GM12878 (cell line): ENCODE data around the gene ITFG1. TPM values are rescaled to one million over a fixed set of nuclear protein-coding genes. Genes with fewer than 3 reads are reported as not detected.
A peak's percentile ranks its signal among the peaks of the same experiment; 100 is the strongest.

Experiments
- ATAC-seq: fragments of 200-7000 bp; cut with Tn5 transposase; 3 replicates; pipeline ENCODE4 v1.9.1; 2020; ENCODE audit warnings: mild to moderate bottlenecking, moderate library complexity
- BruUV-seq: library from RNA; stranded (reverse); fragments of 400-500 nt; replicated peaks from 2 replicates; lab custom pipeline; 2021; lab: Mats Ljungman, UMichigan
- CTCF ChIA-PET: fragments of 300-600 bp; sonication (Branson Sonifier 250); formaldehyde crosslinking; extraction: SDS; loops from one replicate; lab custom pipeline; 2021; ENCODE audit warnings: inconsistent platforms; lab: Yijun Ruan, JAX
- POLR2A ChIA-PET: fragments of 350-600 bp; formaldehyde crosslinking; extraction: SDS; loops from one replicate; lab custom pipeline; 2021; ENCODE audit warnings: inconsistent platforms; lab: Charles Lee
- RAD21 ChIA-PET: fragments of 300-600 bp; sonication (Branson Sonifier 250); formaldehyde crosslinking; loops from one replicate; lab custom pipeline; 2023; ENCODE audit warnings: antibody characterized with exemption; ENCODE audit not compliant: unreplicated experiment; lab: Charles Lee
- SMC1A ChIA-PET: fragments of 300-600 bp; sonication (Branson Sonifier 250); formaldehyde crosslinking; loops from one replicate; lab custom pipeline; 2023; ENCODE audit not compliant: unreplicated experiment, uncharacterized antibody; lab: Charles Lee
- DNase-seq: peaks from one replicate; pipeline ENCODE4 v3.0.0-alpha.2; 2011; ENCODE audit warnings: low read depth, low spot score
- FAIRE-seq: peaks from 3 replicates; lab custom pipeline; 2011; peaks lifted over from hg19 to GRCh38; lab: Jason Lieb, UNC
- H2AFZ ChIP-seq: 2 replicates; pipeline ENCODE4 v1.6.0; 2011; ENCODE audit warnings: low read depth, low read length, control low read depth; ENCODE audit not compliant: control insufficient read depth
- H3K27ac ChIP-seq: 2 replicates; pipeline ENCODE4 v1.5.1; 2011; ENCODE audit warnings: control low read depth; ENCODE audit not compliant: control insufficient read depth, insufficient read depth
- H3K27me3 ChIP-seq, 2 experiments: replicated peaks in 1 of 2; 2 replicates each; pipeline versions ENCODE4 v1.6.0 to v1.6.1; 2011; ENCODE audit warnings: low read length in 1 of 2; ENCODE audit not compliant: control insufficient read depth in 2 of 2, insufficient read depth in 2 of 2
- H3K36me3 ChIP-seq, 2 experiments: 2 replicates each; pipeline ENCODE4 v1.5.1; 2011; ENCODE audit warnings: low read length in 1 of 2; ENCODE audit not compliant: control insufficient read depth in 2 of 2, insufficient read depth in 2 of 2
- H3K4me1 ChIP-seq: 2 replicates; pipeline ENCODE4 v1.6.1; 2011; ENCODE audit warnings: mild to moderate bottlenecking, low read length, moderate library complexity, mixed read lengths; ENCODE audit not compliant: control insufficient read depth, insufficient read depth
- H3K4me2 ChIP-seq: 2 replicates; pipeline ENCODE4 v1.6.0; 2011; ENCODE audit warnings: control low read depth; ENCODE audit not compliant: control insufficient read depth, insufficient read depth
- H3K4me3 ChIP-seq: fragments of 200-600 bp; sonication (generic); 2 replicates; pipeline ENCODE4 v1.5.1; 2016
- H3K79me2 ChIP-seq: 2 replicates; pipeline ENCODE4 v1.6.0; 2011; ENCODE audit warnings: low read length; ENCODE audit not compliant: control insufficient read depth, insufficient read depth
- H3K9ac ChIP-seq: 2 replicates; pipeline ENCODE4 v1.8.0; 2011; ENCODE audit warnings: low read length, control low read depth, mixed read lengths; ENCODE audit not compliant: control insufficient read depth, insufficient read depth
- H3K9me3 ChIP-seq: replicated peaks from 3 replicates; pipeline ENCODE4 v1.5.1; 2011; ENCODE audit warnings: mild to moderate bottlenecking, low read length; ENCODE audit not compliant: control insufficient read depth, insufficient read depth
- H4K20me1 ChIP-seq: 2 replicates; pipeline ENCODE4 v1.6.0; 2011; ENCODE audit not compliant: control insufficient read depth, insufficient read depth
- EED ChIP-seq: sonication (generic); IDR thresholded peaks from 2 replicates; pipeline ENCODE4 v1.6.1; 2016; ENCODE audit warnings: antibody characterized with exemption, low read depth
- GATAD2B ChIP-seq: fragments of 450-650 bp; conservative IDR thresholded peaks from 2 replicates; pipeline ENCODE4 v1.6.1; 2017; ENCODE audit warnings: low read depth, mild to moderate bottlenecking, moderate library complexity
- IKZF2 ChIP-seq, 2 experiments: fragments of 450-650 bp; IDR thresholded peaks; 2 replicates each; pipeline ENCODE4 v1.6.1; 2017; ENCODE audit warnings: mild to moderate bottlenecking in 2 of 2, moderate library complexity in 2 of 2
- IRF4 ChIP-seq: IDR thresholded peaks from 2 replicates; pipeline ENCODE4 v1.6.1; 2011; ENCODE audit warnings: low read depth, low read length
- WGBS: methylation state at CpG from one replicate; pipeline ENCODE4 v1.1.6; 2016; ENCODE audit warnings: low lambda C conversion rate; ENCODE audit not compliant: insufficient replicate concordance, insufficient coverage; ENCODE audit errors: missing lambda C conversion rate; 5-methylcytosine and 5-hydroxymethylcytosine counted together
- in situ Hi-C: fragments of 300-500 bp; cut with MboI; formaldehyde crosslinking; loops from 9 replicates; pipeline ENCODE4 v1.14.3; 2018; ENCODE audit warnings: mixed read lengths
- intact Hi-C: fragments of 100-400 bp; cut with micrococcal nuclease; formaldehyde crosslinking; loops from one replicate; pipeline ENCODE4 v1.14.2; 2022; ENCODE audit not compliant: unreplicated experiment
- polyA plus RNA-seq, 11 experiments: library from polyadenylated mRNA; depleted of rRNA in 4 of 11; unstranded in 6 of 11; stranded (reverse) in 5 of 11; fragments of >200 nt; fragmentation: Nextera tagmentation in 4 of 11; fragmentation: Illumina TruSeq in 1 of 11; extraction: Ambion mirVana in 4 of 11; extraction: Trizol in 1 of 11; gene quantifications; 1 replicate in 1 of 11; 2 replicates in 10 of 11; pipeline versions ENCODE4 v1.2.1 to v1.2.3, GENCODE V29; 2011 to 2016; ENCODE audit warnings: inconsistent platforms in 2 of 11, missing spikeins in 2 of 11, low read depth in 1 of 11
- total RNA-seq, 4 experiments: library from RNA; depleted of rRNA in 3 of 4; stranded (reverse); fragments of >200 nt in 3 of 4; fragmentation: Illumina TruSeq in 1 of 4; extraction: Trizol in 1 of 4; gene quantifications; 2 replicates each; pipeline versions ENCODE4 v1.2.1 to v1.2.3, GENCODE V29; 2013 to 2021
- TF ChIP-seq, protein P1 (sequence below): fragments of 450-650 bp; conservative IDR thresholded peaks from 2 replicates; pipeline ENCODE4 v1.6.1; 2017; ENCODE audit warnings: mild to moderate bottlenecking, moderate library complexity

The ITFG1 gene
- total and polyA plus RNA-seq, 10 of the 15 experiments (the other 5 are each of a cell fraction or from before 2014, with no cell fraction given): 9.3 to 56.3 (median 28.6) TPM

DNA sequence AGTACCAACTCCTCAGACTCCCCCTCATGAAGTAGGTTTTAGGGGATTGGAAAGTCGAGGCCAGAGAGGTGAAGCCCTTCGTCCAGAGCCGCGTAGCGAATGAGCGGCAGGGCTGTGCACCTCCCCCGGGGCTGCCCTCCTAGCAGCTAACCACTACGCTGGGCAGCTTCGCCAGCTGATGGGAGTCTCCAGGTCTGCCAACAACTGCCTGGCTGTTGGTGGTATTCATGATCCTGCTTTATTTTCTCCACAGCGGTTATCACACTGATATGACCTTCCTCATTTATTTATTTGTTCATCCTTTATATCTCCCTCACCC lies 316.3 kb downstream of the ITFG1 start:
- ChIA-PET SMC1A (interaction anchor here (0.7 to 6.3 kb wide), 15 partner anchors 9 to 1021 kb away, joined by 3 to 101 read pairs (median 5); no protein-coding TSS in a partner anchor), POLR2A (interaction anchor here (1.5 kb wide), 1 partner anchor 98 kb away, joined by 4 read pairs; no protein-coding TSS in a partner anchor), CTCF (interaction anchor here (0.7 to 6.4 kb wide), 31 partner anchors 9 to 1022 kb away, joined by 3 to 162 read pairs (median 5); partner anchors contain the start of gene ABCC12), RAD21 (interaction anchor here (0.6 to 5.2 kb wide), 20 partner anchors 9 to 1022 kb away, joined by 3 to 127 read pairs (median 4); no protein-coding TSS in a partner anchor)
- Histone ChIP-seq H3K4me3 (peak overlapping the region; percentile 48; the same call in 1 of the 2 replicates), H3K4me1 (peaks cover 7% of the 10 kb centered on the region; the same call in 1 of the 2 replicates), H3K9ac (peak overlapping the region; percentile 63), H4K20me1 (no peaks in the 10 kb centered on the region), H3K4me2 (peak overlapping the region; percentile 96), H3K79me2 (peaks cover 37% of the 10 kb centered on the region), H3K36me3 (no peaks in the 10 kb centered on the region), H3K9me3 (no peaks in the 10 kb centered on the region), H3K27me3 (no peaks in the 10 kb centered on the region), H3K27ac (no peak overlapping the region), H2AFZ (peak overlapping the region; percentile 88)
- BruUV-seq: no TSS peak
- DNase-seq (no peak), ATAC-seq (peak; percentile 5), FAIRE-seq (no peak)
- in situ Hi-C loops (loop anchor here (5.0 to 25.0 kb wide), 2 partner anchors 913 to 1468 kb away; partner anchors contain the start of gene N4BP1), intact Hi-C loops (loop anchor here (2.0 to 10.0 kb wide), 7 partner anchors 127 to 1012 kb away; partner anchors contain the start of genes DNAJA2, ITFG1 and PHKB)
- WGBS: 8% methylated on average over 10 of the region's 10 CpGs
- no peak for TF ChIP-seq IRF4
- TF ChIP-seq GATAD2B: 0 out of 2 replicates have a peak, but pooled peaks have one; percentile 9
- 0 out of 4 replicates have a peak, but pooled peaks of 1 of the 2 experiments have one; percentile 10 for TF ChIP-seq IKZF2 (IDR thresholded peaks at IDR 0.05)
- 0 out of 2 replicates have a peak, but pooled peaks have one; percentile 45 for TF ChIP-seq EED
- TF ChIP-seq, protein P1, sequence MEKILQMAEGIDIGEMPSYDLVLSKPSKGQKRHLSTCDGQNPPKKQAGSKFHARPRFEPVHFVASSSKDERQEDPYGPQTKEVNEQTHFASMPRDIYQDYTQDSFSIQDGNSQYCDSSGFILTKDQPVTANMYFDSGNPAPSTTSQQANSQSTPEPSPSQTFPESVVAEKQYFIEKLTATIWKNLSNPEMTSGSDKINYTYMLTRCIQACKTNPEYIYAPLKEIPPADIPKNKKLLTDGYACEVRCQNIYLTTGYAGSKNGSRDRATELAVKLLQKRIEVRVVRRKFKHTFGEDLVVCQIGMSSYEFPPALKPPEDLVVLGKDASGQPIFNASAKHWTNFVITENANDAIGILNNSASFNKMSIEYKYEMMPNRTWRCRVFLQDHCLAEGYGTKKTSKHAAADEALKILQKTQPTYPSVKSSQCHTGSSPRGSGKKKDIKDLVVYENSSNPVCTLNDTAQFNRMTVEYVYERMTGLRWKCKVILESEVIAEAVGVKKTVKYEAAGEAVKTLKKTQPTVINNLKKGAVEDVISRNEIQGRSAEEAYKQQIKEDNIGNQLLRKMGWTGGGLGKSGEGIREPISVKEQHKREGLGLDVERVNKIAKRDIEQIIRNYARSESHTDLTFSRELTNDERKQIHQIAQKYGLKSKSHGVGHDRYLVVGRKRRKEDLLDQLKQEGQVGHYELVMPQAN: no peak
